ENCODE results near the gene GLI2.

DNA sequence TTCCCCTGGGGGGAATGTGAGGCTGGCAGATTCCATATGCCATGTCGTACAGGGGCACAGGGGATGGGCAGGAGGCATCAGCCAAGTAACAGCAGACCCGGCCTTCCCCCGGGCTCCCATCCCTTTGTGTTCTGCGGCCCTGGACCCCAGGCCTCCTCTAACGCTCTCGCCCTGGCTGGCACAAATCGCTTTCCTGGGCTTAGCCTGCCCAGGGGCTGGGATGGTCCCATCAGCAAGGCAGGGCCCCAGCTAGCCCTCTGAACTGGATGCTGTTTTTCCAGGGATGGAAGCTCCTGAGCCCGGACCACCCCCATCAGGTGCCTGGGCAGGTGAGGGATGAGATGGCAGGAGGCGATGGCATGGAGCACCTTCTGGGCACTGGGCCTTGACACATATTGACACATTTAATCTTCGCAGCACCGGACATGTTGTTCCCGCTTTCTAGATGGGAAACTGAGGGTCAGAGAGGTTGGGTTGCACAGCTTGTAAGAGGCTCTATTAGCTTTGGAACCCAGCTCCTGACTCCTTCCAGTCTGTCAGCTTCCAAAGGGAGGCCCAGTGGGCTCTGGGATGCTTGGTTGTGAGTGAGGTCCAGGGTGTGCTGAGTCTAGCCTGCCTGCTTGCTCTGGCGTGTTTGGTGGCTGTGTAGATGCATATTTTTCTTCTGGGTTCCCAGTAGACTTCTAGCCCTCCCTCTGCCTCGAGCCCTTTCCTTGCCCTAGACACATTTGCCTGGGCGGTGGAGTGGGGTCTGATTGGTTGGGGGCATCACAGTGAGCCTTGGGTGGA lies 40.3 kb downstream of the GLI2 start:
- TF ChIP-seq, protein P1, sequence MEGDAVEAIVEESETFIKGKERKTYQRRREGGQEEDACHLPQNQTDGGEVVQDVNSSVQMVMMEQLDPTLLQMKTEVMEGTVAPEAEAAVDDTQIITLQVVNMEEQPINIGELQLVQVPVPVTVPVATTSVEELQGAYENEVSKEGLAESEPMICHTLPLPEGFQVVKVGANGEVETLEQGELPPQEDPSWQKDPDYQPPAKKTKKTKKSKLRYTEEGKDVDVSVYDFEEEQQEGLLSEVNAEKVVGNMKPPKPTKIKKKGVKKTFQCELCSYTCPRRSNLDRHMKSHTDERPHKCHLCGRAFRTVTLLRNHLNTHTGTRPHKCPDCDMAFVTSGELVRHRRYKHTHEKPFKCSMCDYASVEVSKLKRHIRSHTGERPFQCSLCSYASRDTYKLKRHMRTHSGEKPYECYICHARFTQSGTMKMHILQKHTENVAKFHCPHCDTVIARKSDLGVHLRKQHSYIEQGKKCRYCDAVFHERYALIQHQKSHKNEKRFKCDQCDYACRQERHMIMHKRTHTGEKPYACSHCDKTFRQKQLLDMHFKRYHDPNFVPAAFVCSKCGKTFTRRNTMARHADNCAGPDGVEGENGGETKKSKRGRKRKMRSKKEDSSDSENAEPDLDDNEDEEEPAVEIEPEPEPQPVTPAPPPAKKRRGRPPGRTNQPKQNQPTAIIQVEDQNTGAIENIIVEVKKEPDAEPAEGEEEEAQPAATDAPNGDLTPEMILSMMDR (IDR thresholded peaks at IDR 0.05), result no peak
- no peak for TF ChIP-seq POLR2AphosphoS5 (IDR thresholded peaks at IDR 0.05)
- no peak for TF ChIP-seq EP300 (IDR thresholded peaks at IDR 0.05)

Measured in upper lobe of left lung (tissue), 4 donors.